Measurements from ENCODE around the gene SLC7A6. TPM values are rescaled to one million over a fixed set of nuclear protein-coding genes. Genes with fewer than 3 reads are reported as not detected.

The SLC7A6 gene
- total RNA-seq, 1 experiment from 2014 or later: 27.4 TPM

DNA sequence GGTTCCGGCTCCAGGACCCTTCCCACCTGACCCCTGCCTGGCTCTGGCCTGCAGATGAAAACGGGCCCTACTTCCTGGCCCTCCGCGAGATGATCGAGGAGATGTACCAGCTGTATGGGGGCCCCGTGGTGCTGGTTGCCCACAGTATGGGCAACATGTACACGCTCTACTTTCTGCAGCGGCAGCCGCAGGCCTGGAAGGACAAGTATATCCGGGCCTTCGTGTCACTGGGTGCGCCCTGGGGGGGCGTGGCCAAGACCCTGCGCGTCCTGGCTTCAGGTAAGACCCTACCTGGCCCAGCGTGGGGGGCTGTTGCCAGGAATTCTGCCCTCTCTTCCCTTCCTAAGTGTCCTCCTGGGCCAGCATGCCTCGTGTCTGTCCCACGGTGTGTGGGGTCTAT lies 8.6 kb upstream of the SLC7A6 start:
- Histone ChIP-seq H3K9me3 (replicated peaks) (no peaks in the 10 kb centered on the region), H3K4me1 (replicated peaks) (peaks cover 16% of the 10 kb centered on the region), H3K4me3 (no peak overlapping the region), H3K27me3 (replicated peaks) (no peaks in the 10 kb centered on the region), H3K27ac (no peak overlapping the region), H3K36me3 (peaks cover 60% of the 10 kb centered on the region)
- DNase-seq (ENCODE audit: low read depth in 1 of 2, low spot score in 2 of 2): no peak

DNA sequence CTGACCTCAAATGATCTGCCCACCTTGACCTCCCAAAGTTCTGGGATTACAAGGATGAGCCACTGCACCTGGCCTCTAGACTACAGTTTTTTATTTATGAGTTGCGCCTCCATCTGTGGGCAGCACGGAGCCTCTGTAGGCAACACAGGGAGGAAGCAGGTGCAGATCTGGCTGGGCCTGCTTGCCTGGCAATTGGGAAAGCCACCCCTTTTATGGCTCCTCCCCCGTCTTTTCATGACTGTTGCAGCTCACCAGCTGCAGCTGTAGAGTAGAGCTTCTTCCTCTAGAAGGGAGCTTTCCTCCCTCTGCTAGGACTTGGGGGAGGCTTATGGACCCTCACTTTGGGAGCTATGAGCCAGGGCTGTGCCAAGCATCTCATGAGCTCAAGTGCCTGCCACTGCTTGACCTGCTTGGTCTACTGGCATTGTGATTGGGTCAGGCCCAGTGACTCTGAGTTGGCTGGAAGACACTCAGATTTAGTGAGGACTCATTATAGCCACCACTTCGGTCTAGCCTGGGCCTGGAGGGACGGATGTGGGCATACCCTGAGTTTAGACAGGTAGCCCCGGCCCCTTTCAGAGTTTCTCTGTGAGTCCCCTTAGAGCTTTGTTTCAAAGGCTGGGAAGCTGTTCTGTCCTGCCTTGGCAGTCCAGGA lies 6.9 kb upstream of the SLC7A6 start:
- H3K27ac ChIP-seq: peak overlapping the region; percentile 56
- peaks cover 58% of the 10 kb centered on the region for H3K36me3 ChIP-seq
- no peak for DNase-seq (ENCODE audit: low read depth in 1 of 2, low spot score in 2 of 2)

GRCh38 chr16:68257906-68258800 lies 6.2 kb upstream of the SLC7A6 start:
- H3K4me3 ChIP-seq: no peak overlapping the region
- peaks cover 50% of the 10 kb centered on the region for H3K36me3 ChIP-seq
- no peaks in the 10 kb centered on the region for H3K9me3 ChIP-seq (replicated peaks)
- H3K27me3 ChIP-seq (replicated peaks): no peaks in the 10 kb centered on the region
- DNase-seq (ENCODE audit: low read depth in 1 of 2, low spot score in 2 of 2): peak; percentile 54 to 67
- peak overlapping the region; percentile 56 for H3K27ac ChIP-seq
- H3K4me1 ChIP-seq (replicated peaks): peaks cover 16% of the 10 kb centered on the region

More for the DNA sequence above, 6.9 kb upstream of the SLC7A6 start:
- Histone ChIP-seq H3K9me3 (replicated peaks) (no peaks in the 10 kb centered on the region), H3K27me3 (replicated peaks) (no peaks in the 10 kb centered on the region), H3K4me1 (replicated peaks) (peaks cover 16% of the 10 kb centered on the region), H3K4me3 (no peak overlapping the region)

- no peak for DNase-seq (ENCODE audit: low read depth in 1 of 2, low spot score in 2 of 2)
- H3K9me3 ChIP-seq (replicated peaks): peaks cover 3% of the 10 kb centered on the region; the same call in 1 of the 2 replicates
Observed at GRCh38 chr16:68259007-68259825, 5.1 kb upstream of the SLC7A6 start.

DNA sequence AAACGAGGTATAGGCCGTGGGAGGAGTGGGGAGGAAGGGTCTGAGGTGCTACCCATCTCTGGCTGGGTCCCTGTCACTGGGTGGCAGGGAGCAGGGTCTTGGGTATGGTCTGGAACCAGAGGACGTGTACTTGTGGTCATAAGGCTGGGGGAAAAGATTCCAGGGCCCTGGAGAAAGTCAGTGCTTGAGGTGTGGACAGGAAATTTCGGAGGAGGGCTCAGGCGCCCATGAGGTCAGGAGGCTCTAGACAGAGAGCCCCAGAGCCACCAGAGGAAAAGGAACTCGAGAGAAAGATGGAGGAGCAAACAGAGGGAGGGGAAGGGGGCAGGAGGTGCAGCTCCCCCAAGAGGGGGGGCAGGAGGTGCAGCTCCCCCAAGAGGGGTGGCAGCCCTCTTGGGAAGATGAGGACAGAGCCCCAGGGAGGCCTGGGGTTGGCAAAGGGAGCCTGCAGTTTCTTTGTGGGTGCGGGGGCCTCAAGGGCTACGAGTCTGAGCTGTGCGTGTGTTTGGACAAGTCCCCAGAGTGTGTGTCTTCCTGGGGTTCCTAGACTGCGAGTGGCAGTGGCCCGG lies 683 bp upstream of the SLC7A6 start:
- Histone ChIP-seq H3K27me3 (replicated peaks) (no peaks in the 10 kb centered on the region), H3K27ac (peak overlapping the region; percentile 99), H3K9me3 (replicated peaks) (peaks cover 8% of the 10 kb centered on the region), H3K4me1 (replicated peaks) (peaks cover 28% of the 10 kb centered on the region), H3K4me3 (peak overlapping the region; percentile 100), H3K36me3 (peaks cover 46% of the 10 kb centered on the region)
- no peak for DNase-seq (ENCODE audit: low read depth in 1 of 2, low spot score in 2 of 2)

More at GRCh38 chr16:68259007-68259825, 5.1 kb upstream of the SLC7A6 start:
- H3K4me1 ChIP-seq (replicated peaks): peaks cover 27% of the 10 kb centered on the region
- no peak overlapping the region for H3K4me3 ChIP-seq
- H3K36me3 ChIP-seq: peaks cover 54% of the 10 kb centered on the region
- no peaks in the 10 kb centered on the region for H3K27me3 ChIP-seq (replicated peaks)
- no peak overlapping the region for H3K27ac ChIP-seq

DNA sequence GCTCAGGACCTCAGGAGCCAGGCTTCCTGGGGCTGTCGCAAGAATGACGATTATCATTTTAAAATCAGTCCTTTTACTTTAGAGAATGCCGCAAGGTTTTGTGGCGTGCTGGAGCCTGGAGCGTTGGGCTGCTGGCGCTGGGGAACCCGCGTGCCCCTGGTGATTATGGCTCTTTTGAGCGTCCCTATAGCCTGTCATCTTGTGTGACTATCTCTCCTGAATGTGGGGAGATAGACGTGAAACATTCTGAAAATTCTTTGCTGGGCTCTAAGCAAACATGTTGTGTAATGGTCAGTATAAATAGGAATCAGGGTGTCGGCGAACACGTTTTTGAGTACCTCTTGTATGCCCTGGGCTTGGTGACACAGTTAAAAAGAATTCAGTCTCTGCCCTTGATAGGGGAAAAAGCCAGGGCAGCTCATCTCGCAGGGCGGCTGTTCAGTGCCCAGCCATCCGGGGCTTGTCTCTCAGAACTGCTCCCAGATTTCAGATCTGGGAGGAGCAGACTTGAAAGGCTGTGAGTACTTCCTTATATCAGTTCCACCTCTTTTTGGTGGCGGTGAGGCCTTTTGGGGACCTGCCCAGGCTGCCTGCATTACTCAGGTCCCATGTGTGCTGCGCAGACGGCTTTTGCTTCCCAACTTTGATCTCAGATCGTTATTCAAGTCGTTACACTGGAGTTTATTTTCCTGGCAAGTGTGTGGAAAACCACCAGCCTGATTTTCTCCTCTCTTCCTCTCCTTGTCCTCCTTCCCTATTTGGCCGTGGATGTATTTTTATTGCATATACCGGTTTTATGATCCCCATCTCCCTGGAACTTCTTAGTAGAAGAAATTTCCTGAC lies 973 bp downstream of the SLC7A6 start:
- Histone ChIP-seq H3K36me3 (peaks cover 41% of the 10 kb centered on the region), H3K4me3 (peak overlapping the region; percentile 100), H3K4me1 (replicated peaks) (peaks cover 28% of the 10 kb centered on the region), H3K27me3 (replicated peaks) (no peaks in the 10 kb centered on the region), H3K27ac (peak overlapping the region; percentile 99), H3K9me3 (replicated peaks) (peaks cover 8% of the 10 kb centered on the region)
- peak; percentile 82 to 85 for DNase-seq (ENCODE audit: low read depth in 1 of 2, low spot score in 2 of 2)

- Histone ChIP-seq H3K27ac (no peak overlapping the region), H3K9me3 (replicated peaks) (peaks cover 8% of the 10 kb centered on the region), H3K4me3 (no peak overlapping the region), H3K36me3 (peaks cover 59% of the 10 kb centered on the region), H3K4me1 (replicated peaks) (peaks cover 28% of the 10 kb centered on the region), H3K27me3 (replicated peaks) (no peaks in the 10 kb centered on the region)
- DNase-seq (ENCODE audit: low read depth in 1 of 2, low spot score in 2 of 2): no peak
Observed at GRCh38 chr16:68267612-68268405, 3.5 kb downstream of the SLC7A6 start.

GRCh38 chr16:68269793-68270192 lies 5.5 kb downstream of the SLC7A6 start:
- H3K27me3 ChIP-seq (replicated peaks): no peaks in the 10 kb centered on the region
- no peak for DNase-seq (ENCODE audit: low read depth in 1 of 2, low spot score in 2 of 2)
- peaks cover 14% of the 10 kb centered on the region for H3K4me1 ChIP-seq (replicated peaks)
- peaks cover under 1% of the 10 kb centered on the region; the same call in 1 of the 2 replicates for H3K9me3 ChIP-seq (replicated peaks)
- H3K4me3 ChIP-seq: no peak overlapping the region
- no peak overlapping the region for H3K27ac ChIP-seq
- H3K36me3 ChIP-seq: peaks cover 66% of the 10 kb centered on the region

- no peaks in the 10 kb centered on the region for H3K27me3 ChIP-seq (replicated peaks)
- no peak overlapping the region for H3K27ac ChIP-seq
- H3K4me1 ChIP-seq (replicated peaks): peaks cover 8% of the 10 kb centered on the region
- no peak for DNase-seq (ENCODE audit: low read depth in 1 of 2, low spot score in 2 of 2)
- no peak overlapping the region for H3K4me3 ChIP-seq
- peaks cover 70% of the 10 kb centered on the region for H3K36me3 ChIP-seq
- H3K9me3 ChIP-seq (replicated peaks): no peaks in the 10 kb centered on the region
Observed at GRCh38 chr16:68270353-68270752, 6.0 kb downstream of the SLC7A6 start.

- Histone ChIP-seq H3K27me3 (replicated peaks) (no peaks in the 10 kb centered on the region), H3K36me3 (peaks cover 69% of the 10 kb centered on the region)
Observed at GRCh38 chr16:68272507-68273209, 8.3 kb downstream of the SLC7A6 start.

DNA sequence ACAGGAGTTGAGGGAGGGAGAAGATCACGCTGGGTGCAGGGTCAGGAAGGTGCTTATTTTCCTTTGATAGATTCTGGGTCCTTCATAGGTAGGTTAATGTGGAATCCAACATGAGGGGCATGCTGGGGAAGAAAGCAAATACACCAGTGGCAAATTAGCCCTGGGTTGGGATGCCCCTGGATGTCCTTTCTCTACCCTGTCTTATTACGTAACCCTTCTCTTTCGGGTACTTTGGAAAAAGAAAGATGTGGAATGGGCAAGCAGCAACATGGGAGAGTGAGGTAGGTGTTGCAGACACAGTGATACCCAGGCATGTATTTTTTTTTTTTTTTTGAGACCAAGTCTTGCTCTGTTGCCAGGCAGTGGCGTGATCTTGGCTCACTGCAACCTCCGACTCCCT lies 9.1 kb downstream of the SLC7A6 start:
- H3K27me3 ChIP-seq (replicated peaks): no peaks in the 10 kb centered on the region
- H3K36me3 ChIP-seq: peaks cover 66% of the 10 kb centered on the region
- H3K4me3 ChIP-seq: no peak overlapping the region
- H3K27ac ChIP-seq: no peak overlapping the region
- no peaks in the 10 kb centered on the region for H3K9me3 ChIP-seq (replicated peaks)
- no peak for DNase-seq (ENCODE audit: low read depth in 1 of 2, low spot score in 2 of 2)
- no peaks in the 10 kb centered on the region for H3K4me1 ChIP-seq (replicated peaks)

More at GRCh38 chr16:68272507-68273209, 8.3 kb downstream of the SLC7A6 start:
- H3K4me3 ChIP-seq: no peak overlapping the region
- no peak for DNase-seq (ENCODE audit: low read depth in 1 of 2, low spot score in 2 of 2)
- no peak overlapping the region for H3K27ac ChIP-seq
- no peaks in the 10 kb centered on the region; the same call in 1 of the 2 replicates for H3K4me1 ChIP-seq (replicated peaks)
- no peaks in the 10 kb centered on the region for H3K9me3 ChIP-seq (replicated peaks)
